Measurements from ENCODE around the gene CFAP92. TPM values are rescaled to one million over a fixed set of nuclear protein-coding genes. Genes with fewer than 3 reads are reported as not detected.

CFAP92 gene
- total RNA-seq, 3 donors from 2014 or later = 1.1 to 1.5 (median 1.3) TPM

- Histone ChIP-seq H3K4me1 (ENCODE audit: low read depth) (no peaks in the 10 kb centered on the region), H3K36me3 (ENCODE audit: low read depth) (no peaks in the 10 kb centered on the region), H3K4me3 (no peak overlapping the region), H3K9me3 (no peaks in the 10 kb centered on the region)
- intact Hi-C loops (cut with DNase I, micrococcal nuclease) = loop anchor here in 1 of 2 donors (10.0 kb wide), 1 partner anchor 275 kb away; the partner anchor contains the start of gene COPG1
- peak in 2 of 3 donors; percentile 50 to 55 for DNase-seq
- TF ChIP-seq CTCF (IDR thresholded peaks at IDR 0.05) = peak; percentile 81
- peak; percentile 62 for ATAC-seq
Measured at GRCh38 chr3:128969993-128970739, 23.7 kb downstream of the CFAP92 start.

GRCh38 chr3:128967748-128968355, 26.0 kb downstream of the CFAP92 start:
- Histone ChIP-seq H3K36me3 (ENCODE audit: low read depth) (no peaks in the 10 kb centered on the region), H3K4me3 (no peak overlapping the region), H3K4me1 (ENCODE audit: low read depth) (no peaks in the 10 kb centered on the region), H3K9me3 (no peaks in the 10 kb centered on the region)
- intact Hi-C loops (cut with DNase I, micrococcal nuclease) = no loop called here
- no peak for TF ChIP-seq CTCF (IDR thresholded peaks at IDR 0.05)
- ATAC-seq = no peak
- DNase-seq = no peak

- peak; percentile 90 for ATAC-seq
- no peaks in the 10 kb centered on the region for H3K36me3 ChIP-seq (ENCODE audit: low read depth)
- DNase-seq = peak in 1 of 3 donors; percentile 39
Measured at GRCh38 chr3:128965818-128966217, 28.1 kb downstream of the CFAP92 start.

GRCh38 chr3:128965280-128965679, 28.6 kb downstream of the CFAP92 start:
- no peak for TF ChIP-seq CTCF (IDR thresholded peaks at IDR 0.05)

More at GRCh38 chr3:128965818-128966217, 28.1 kb downstream of the CFAP92 start:
- intact Hi-C loops (cut with DNase I, micrococcal nuclease) = no loop called here
- H3K9me3 ChIP-seq = no peaks in the 10 kb centered on the region
- no peaks in the 10 kb centered on the region for H3K4me1 ChIP-seq (ENCODE audit: low read depth)
- no peak overlapping the region for H3K4me3 ChIP-seq
- no peak for TF ChIP-seq CTCF (IDR thresholded peaks at IDR 0.05)

GRCh38 chr3:128956440-128956839, 37.4 kb downstream of the CFAP92 start:
- H3K36me3 ChIP-seq (ENCODE audit: low read depth) = no peaks in the 10 kb centered on the region
- no peak for TF ChIP-seq CTCF (IDR thresholded peaks at IDR 0.05)
- intact Hi-C loops (cut with DNase I, micrococcal nuclease) = no loop called here
- H3K9me3 ChIP-seq = peaks cover 5% of the 10 kb centered on the region
- DNase-seq (no peak), ATAC-seq (no peak)
- H3K4me3 ChIP-seq = no peak overlapping the region
- no peaks in the 10 kb centered on the region for H3K4me1 ChIP-seq (ENCODE audit: low read depth)

More at GRCh38 chr3:128965280-128965679, 28.6 kb downstream of the CFAP92 start:
- no peaks in the 10 kb centered on the region for H3K36me3 ChIP-seq (ENCODE audit: low read depth)
- no peaks in the 10 kb centered on the region for H3K9me3 ChIP-seq
- no peak for DNase-seq
- no peak overlapping the region for H3K4me3 ChIP-seq
- H3K4me1 ChIP-seq (ENCODE audit: low read depth) = no peaks in the 10 kb centered on the region
- peak; percentile 57 for ATAC-seq
- intact Hi-C loops (cut with DNase I, micrococcal nuclease) = no loop called here

All from mucosa of descending colon (tissue), 3 donors.